NCI-H748 (cell line): Measurements from ENCODE around the gene POU2AF1.

Experiments
- DNase-seq: peaks from one replicate; lab custom pipeline; 2025; ENCODE audit not compliant: unreplicated experiment; lab: John Stamatoyannopoulos, UW

POU2AF1 gene

DNA sequence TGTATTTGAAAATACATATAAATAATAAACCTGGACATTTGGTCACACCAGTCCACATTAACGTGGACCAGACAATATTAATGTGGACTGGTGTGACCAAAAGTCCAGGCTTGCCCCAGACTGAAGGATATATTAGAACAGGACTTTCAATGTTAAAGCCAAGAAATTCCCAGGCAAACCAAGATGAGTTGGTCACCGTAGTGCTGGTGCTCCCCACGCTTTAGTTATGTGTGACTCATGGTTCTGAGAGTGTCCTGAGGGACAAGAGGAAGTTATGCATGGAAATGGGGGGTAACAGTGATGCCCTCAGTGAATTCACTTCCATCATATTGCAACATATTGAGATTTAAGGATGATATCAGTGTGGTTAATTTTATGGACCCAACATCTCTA is 31.4 kb downstream of the POU2AF1 start:
- no peak for DNase-seq

DNA sequence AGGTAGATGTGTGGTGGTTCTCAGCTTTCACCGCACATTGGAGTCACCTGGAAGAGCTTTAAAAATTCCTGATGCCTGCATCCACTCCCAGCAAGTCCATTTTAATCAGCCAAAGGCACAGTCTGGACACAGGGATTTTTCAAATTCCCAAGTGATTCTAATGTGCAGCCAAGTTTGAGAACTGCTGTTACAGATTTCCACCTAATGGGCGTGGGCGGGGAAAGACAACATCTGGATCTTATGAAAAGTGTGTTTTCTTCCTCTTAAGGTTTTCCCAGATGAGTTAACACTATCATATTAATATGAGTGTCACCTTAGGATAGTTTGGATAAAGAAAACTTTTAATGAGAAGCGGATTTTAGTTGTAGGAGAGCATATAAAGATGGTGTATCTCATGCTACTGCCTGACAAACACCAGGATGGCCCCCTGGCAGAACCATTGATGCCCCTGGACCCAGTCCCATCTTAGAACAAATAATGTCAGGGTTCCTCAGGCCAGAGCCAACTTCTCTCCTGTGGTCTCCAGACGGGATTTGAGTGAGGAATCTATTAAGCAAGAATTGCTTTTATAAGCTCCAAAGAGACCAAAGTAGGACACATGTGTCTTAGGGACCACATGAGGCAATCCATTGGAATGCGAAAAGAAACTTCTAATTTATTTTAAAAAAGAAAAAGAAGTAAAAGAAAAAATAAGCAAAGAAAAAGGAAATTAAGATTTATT is 31.9 kb downstream of the POU2AF1 start:
- DNase-seq, result no peak

DNA sequence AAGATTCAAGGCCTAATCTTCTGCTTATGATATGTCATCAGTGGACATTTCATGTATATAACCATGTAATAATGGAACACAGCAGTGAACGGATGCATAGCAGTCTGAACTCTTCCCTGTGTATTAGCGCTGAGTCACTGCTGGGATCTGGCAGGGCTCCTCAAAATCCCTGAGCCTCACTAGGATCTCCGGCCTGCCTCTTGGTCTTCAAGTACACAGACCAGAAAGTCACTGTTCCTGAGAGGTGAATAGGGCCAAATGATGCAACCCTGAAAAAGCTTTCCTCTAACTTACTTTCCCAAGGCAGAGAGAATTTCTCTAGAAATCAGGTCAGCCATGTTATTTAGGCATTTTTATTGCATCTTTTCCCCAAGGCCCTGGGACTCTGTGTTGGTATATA is 35.0 kb downstream of the POU2AF1 start:
- DNase-seq, result no peak

DNA sequence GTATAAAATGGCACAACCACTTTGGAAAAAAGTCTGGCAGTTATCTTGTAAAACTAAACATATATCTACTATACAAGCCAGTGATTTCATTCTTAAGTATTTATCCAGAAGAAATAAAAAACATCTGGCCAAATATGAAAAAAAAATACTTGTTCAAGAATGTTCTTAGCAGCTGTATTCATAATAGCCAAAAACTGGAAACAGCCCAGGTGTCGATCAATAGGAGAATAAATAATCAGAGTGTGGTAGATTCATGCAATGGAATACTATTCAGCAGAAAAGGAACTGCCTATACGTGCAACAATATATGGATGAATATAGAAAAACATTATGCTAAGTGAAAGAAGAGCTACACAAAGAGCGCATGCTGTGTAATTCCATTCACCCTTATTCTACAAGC is 36.7 kb downstream of the POU2AF1 start:
- DNase-seq, result no peak

DNA sequence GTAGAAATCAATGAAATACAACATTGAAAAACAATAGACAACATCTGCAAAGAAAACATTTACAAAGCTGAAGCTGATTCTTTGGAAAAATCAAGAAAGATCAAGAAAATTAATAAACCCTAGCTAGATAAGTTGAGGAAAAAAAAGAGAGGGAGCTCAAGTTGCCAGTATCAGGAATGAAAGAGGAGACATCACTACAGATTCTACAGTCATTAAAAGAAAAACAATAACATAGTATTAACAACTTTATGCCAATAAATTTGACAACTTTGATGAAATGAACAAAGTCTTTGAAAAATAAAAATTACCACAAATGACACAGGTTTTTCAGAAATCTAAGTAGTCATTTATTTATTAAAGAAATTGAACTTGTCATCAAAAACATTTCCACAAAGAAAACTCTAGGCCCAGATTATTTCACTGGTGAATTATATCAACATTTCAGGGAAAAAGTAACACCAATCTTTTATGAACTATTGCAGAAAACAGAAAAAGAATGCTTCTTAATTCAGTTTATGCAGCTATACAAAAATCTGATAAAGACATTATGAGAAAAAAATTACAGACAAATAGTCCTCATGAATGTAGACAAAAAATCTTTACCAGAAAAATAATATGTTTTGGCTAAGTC is 39.2 kb downstream of the POU2AF1 start:
- DNase-seq, result no peak

DNA sequence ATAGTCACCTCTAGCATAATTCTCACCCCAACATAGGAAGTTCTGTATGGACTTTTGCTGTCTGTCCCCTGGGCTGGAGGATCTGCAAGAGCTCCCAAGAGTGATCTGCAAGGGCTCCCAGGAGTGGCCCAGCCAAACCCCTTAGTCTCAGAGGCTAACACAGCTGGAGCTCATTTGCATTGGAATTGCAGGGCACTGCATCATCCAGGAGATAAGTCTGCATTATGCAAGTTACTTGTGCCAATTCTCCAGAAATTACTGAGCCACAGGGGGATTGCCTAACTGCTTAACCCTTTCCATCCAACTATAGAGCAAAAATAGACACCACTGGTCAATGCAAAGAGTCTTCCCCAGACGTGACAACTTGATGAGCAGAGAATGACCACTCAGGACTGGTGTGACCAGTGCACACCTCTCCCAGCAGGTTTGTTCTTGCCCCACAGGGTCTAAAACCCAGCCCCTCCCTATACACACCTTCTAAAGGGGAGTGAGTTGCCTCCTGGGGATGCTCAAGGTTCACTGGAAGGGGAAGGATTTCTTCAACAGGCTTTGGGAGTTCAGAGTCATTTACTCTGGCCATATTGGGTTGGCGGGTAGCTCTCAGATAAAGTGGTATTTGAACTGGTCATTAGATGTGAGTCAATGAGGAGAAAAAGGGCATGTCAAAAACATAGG is 42.4 kb downstream of the POU2AF1 start:
- DNase-seq, result no peak

DNA sequence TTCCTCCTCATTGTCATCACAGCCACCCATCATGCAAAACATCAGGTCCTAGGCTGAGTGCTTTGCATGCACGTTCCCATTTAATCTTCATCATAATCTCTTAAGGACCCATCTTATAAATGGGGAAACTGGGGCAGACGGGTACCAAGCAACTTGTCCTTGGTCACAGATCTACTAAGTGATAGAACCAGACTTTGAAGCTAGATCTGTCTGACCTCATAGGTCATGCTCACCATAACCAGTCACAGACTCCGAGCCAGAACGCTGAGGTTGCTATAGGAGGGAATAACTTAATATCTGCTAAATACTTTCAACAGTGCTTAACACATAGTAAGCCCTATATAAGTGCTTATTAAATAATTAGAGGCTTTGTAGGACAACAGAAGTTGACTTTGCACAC is 43.0 kb downstream of the POU2AF1 start:
- no peak for DNase-seq

DNA sequence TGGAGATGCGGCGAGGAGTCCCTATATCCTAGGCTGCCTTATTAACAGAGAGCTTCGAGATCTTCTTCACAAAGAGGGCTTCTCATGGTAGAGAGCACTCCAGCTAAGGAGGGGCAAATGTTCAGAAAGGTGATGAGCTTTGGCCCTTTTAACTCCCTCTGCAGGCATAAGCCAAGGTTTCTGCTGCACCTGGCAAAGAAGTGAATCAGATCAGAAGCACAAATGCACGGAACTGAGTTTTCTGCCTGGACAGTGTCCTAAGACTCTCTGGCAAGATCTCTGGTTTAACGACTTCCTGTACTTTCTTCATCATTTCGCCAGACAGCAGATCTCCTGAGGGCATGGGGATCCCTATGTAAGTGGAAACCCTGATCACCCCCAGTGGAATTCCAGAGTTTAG is 43.5 kb downstream of the POU2AF1 start:
- DNase-seq, result no peak

DNA sequence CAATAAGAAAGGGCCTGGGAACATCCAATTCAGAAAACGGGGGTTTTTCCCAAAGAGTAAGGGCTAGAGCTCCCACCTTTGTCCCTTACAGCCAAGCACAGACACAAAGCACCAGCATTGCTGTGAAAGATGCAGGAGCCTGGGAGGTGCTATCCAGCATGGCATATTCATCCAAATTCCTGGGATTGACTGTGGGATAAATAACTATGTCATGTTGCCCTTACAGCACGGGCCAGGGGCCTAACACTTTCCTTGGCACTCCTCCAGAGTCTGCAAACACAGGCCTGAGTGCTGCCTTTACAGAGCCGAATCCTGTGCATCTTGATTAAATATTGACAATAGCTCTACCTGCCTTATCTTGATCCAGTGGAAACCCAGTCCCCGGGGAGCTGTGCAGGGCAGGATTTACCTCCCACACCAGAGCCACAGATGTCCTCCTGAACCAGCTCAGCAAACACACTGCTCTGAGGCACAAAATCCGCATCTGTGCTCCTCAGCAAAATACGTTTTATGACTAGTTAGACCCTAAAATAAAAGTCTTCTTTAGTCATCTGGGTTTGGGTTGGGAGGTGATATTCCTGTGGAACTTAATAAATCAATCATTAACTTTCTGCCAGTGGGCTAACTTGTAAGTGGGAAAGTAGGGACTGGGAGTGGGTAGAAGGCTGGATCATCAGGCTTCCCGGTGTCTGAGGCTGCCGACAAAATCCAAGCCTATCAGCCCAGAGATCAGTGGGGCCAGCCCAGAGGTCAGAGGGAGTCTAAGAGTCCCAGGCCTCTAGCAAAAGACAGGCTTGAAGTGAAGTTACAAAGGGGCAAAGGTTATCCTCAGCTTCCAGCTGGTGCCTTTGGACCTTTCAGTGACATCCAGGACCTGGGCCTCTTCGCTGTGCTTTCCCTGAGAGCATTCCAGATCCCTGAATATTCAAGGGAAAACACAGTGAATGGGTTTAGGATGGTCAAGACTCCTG is 44.3 kb downstream of the POU2AF1 start:
- peak; percentile 91 for DNase-seq

DNA sequence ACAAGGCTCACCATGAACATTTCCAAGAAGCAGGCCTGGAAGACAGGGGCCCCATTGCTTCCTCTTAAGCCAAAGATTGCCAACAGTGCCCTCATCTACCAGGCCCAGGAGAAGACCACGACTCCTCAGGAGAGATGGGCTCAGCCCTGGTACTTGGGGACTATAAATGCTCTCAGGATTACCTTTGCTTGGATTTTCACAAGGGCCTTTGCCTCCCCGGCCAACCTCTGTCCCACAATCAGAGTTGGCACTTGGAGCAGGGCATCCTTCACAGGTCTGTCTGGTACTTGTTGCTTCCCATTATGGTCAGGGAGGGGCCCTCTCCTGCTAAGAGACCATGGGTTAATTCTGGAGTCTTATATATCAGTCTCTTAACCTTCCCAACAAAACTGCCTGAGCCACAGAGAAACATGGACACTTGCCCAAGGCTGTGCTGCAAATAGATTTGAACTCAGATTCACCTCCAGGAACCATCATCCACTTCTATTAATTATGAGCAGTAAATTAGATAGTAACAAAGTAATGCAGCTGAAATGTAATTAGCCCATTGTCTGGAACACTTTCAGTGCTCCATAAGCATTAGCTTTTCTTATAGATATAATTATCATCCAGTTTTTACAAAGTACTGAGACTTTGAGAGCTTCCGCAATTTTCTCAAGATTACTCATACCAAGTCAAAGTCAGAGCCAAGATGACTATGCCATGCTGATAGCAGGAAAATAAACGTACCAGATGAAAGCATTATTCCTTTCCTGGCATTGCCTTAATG is 47.2 kb downstream of the POU2AF1 start:
- DNase-seq, result no peak

DNA sequence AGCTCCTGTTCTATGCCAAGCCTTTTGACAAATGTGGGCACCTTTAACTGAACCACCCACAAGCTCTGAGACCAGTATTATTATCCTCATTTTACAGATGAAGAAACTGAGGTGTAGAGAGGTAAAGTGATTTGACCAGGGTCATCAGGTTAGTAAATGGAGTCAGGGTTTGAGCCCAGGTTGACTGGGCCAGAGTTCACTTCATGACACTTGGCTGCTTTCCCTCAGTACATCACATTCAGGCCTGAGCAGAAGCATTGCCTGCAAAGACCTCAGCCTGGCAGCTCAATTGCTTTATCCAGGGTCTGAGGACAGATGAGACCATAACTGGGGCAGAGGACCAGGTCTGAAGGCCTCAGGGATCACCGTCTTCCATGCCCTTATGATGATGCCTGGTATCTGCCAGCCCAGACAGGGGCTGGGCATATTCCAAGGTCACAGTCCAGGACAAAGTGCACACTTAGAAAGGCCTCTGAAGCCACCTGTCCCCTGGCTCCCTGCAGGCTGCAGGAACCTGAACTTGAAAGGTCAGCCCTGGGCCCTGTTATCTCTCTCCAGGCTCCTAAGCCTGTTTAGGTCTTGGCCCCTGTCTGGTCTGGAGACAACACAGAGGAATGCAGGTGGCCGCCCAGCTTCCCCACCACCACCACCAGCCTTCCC is 48.7 kb downstream of the POU2AF1 start:
- DNase-seq, result no peak

DNA sequence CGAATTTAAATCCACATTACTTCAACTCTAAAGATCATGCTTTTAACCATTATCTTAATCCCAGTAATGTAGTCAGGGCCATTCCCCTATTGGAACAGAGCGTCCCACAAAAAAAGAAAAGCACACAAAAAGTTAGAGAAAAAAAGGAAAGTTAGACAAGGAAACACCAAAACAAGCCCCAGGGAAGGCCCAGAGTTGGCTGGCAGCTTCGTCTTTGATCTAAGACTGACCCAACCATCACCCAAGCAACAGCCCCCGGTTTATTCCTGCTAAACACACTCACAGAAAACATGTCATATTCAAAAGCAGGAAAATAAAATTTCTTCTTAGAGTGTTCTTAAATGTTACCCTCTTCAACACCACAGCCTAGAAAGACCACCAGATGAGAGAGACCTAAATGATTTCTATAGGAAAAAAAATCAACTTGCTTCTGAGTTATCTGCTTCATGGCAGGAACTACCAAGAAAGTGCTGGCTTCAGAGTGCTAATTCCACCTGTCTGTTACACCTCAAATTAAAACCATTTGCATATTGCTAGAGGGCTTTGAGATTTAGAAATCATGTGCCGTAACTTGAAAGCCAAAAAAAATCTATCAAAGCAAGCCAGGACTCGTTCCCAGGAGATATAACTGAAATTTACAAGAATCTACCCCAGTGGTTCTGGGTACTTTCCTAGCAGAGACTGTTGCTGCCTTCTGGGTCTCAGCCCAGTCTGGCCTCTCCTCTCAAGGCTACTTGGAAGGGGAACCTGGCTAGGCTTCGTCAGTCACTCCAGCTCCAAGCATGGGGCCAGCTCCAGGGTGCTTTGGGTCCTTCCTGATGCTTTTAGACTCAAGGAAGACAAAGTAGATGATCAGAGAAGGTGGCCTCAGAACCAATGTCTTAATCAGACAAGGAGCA is 49.5 kb downstream of the POU2AF1 start:
- no peak for DNase-seq

DNA sequence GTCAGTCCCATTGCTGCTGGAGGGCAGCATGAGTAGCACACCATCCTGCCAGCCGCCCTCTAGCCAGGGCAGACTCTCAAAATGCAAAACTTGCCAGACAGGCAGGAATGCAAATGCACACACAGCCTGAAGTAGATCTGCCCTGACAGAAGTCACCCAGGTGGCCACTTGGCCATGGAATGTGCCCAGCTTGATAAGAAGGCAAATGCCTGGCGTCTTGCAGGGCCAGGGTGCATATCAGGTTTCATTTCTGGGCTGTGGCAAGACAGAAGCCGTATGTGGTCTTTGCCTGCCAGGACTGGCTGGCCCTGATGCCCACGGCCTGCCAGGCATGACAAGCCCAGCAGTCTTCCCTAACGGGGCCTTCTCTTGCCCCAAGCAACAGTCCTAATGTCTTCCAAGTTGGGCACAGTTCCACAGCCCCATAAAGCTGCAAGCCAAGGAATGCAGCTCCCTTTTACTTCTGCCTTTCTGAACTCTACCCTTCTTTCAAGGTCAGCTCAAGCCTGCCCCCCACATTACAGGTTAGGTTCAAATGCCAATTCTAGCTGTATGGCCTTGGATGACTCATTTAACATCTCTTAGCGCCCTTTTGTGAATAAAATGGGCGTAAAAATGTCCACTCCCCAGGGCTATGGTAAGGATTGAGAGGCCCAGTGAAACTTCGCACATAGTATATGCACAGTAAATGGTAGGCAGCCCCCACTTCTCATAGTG is 51.0 kb downstream of the POU2AF1 start:
- no peak for DNase-seq

DNA sequence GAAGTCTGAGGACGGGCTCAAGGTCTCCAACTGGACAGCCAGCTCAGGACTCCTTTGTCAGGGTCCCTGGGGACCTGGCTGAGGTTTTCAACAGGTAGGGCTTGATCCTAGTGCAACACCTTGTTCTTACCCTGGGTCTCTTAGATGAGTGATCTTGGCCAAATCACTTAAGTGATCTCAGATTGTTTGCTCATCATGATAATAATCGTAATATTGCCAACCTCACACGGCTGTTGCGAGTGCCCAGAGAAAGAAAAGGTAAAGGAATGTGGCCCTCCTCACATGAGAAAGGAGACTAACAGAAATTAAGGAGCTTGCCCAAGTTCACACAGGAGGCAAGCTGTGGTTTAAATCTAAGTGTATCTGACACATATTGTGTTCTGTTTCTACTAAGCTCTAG is 52.3 kb downstream of the POU2AF1 start:
- DNase-seq, result no peak

DNA sequence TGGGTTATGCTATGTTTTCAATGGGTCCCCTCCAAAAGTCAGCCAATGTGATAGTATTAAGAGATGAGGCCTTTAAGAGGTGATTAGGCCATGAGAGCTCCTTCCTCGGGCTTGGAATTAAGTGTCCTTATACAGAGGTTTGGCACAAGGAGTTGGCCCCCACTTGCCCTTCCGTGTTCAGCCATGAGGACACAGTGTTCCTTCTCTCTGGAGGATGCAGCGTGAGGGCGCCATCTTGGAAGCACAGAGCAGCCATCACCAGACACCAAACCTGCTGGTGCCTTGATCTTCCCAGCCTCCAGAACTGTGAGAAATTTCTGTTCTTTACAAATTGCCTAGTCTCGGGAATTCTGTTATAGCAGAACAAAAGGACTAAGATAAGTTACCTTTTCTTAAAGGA is 53.8 kb downstream of the POU2AF1 start:
- no peak for DNase-seq

DNA sequence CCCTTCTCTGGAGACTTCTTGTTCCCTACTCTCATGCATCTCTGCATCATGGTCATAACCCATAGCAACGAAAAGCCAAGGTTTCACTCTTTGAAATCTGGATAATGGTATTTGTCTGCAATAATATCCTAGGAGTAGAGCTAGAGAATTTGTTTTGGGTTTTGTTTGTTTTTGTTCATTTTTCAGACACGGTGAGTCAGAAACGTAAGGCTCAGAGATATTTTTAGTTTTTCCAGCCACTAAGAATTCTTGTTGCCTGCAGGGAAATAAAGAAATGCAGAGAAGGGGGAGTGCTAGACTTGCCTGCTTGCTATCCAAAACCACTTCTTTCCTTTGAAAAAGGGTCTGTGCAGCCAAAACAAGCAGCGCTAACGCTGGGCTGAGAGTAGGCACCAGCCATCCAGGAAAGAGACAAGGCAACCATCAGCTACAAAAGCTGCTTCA is 54.8 kb downstream of the POU2AF1 start:
- DNase-seq, result no peak

DNA sequence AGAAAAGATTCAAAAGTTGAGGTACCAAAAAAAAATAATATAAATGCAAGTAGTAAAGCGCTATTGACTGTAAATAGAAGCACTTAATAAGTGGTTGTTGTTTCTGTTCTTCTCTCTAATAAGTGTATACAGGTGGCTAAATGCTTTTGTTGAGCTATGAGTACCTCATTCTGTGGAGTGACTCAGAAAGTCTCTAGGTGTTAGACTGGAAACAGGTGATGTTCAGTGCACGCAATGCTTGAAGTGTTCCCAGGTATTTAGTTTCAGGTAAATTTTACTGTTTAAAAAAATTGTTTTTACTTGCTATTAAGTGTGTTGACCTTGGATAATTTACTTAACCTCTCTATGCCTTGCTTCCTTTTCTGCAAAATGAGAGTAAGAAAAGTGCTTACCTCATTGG is 56.5 kb downstream of the POU2AF1 start:
- no peak for DNase-seq
